ENCODE data around the gene CAMKMT.

CAMKMT gene

DNA sequence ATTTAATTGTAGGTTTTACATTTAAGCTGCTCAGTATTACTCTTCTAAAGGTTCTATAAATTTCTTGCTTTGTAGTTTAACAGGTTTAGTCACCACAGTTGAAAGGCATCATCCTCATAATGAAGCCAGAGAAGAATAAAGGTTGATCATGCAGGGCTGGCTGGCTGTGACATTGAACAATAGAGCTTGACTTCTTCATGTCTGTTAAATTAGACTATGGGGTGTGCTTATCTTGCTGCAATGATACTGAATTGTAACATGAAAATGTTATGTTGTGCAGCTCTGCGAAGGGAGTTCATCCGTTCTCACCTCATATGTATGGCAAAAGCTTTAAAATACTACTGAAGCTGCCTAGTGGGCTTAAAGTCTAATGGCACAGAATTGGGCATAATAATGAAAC is 81.8 kb downstream of the CAMKMT start:
- no peak for TF ChIP-seq EZH2 (IDR thresholded peaks at IDR 0.05; ENCODE audit: borderline replicate concordance, low read length)
- no peak for TF ChIP-seq CTCF (IDR thresholded peaks at IDR 0.05; ENCODE audit: low read length)
- no peak overlapping the region for H3K4me2 ChIP-seq (ENCODE audit: low read length)

GRCh38 chr2:44444881-44445280 is 83.1 kb downstream of the CAMKMT start:
- H3K4me3 ChIP-seq (ENCODE audit: low read depth, low read length, poor library complexity, severe bottlenecking), result no peak overlapping the region
- no peak for TF ChIP-seq EZH2 (IDR thresholded peaks at IDR 0.05; ENCODE audit: borderline replicate concordance, low read length)
- TF ChIP-seq CTCF (IDR thresholded peaks at IDR 0.05; ENCODE audit: low read length), result no peak
- no peaks in the 10 kb centered on the region for H3K9me3 ChIP-seq (ENCODE audit: low read length)
- H3K4me1 ChIP-seq (ENCODE audit: insufficient read depth, low read length, severe bottlenecking), result no peaks in the 10 kb centered on the region
- H4K20me1 ChIP-seq (ENCODE audit: insufficient read depth, low read length), result no peaks in the 10 kb centered on the region
- no peaks in the 10 kb centered on the region for H3K79me2 ChIP-seq (ENCODE audit: insufficient read depth, low read length)
- no peak overlapping the region for H2AFZ ChIP-seq (ENCODE audit: low read length)
- no peaks in the 10 kb centered on the region for H3K9me2 ChIP-seq (ENCODE audit: low read depth, low read length)
- no peak overlapping the region for H3K4me2 ChIP-seq (ENCODE audit: low read length)
- H3K27ac ChIP-seq (ENCODE audit: low read depth, low read length, poor library complexity, severe bottlenecking), result no peak overlapping the region
- H3F3A ChIP-seq (ENCODE audit: insufficient read depth, low read length), result no peaks in the 10 kb centered on the region
- H3K9ac ChIP-seq (ENCODE audit: low read length), result no peak overlapping the region
- H3K27me3 ChIP-seq (ENCODE audit: insufficient read depth, low read length), result no peaks in the 10 kb centered on the region
- no peaks in the 10 kb centered on the region for H3K36me3 ChIP-seq (ENCODE audit: insufficient read depth, low read length)

More for the DNA sequence above, 81.8 kb downstream of the CAMKMT start:
- H3K9me2 ChIP-seq (ENCODE audit: low read depth, low read length), result no peaks in the 10 kb centered on the region
- no peak overlapping the region for H3K27ac ChIP-seq (ENCODE audit: low read depth, low read length, poor library complexity, severe bottlenecking)
- no peaks in the 10 kb centered on the region for H3K9me3 ChIP-seq (ENCODE audit: low read length)
- H3K36me3 ChIP-seq (ENCODE audit: insufficient read depth, low read length), result no peaks in the 10 kb centered on the region
- H3K79me2 ChIP-seq (ENCODE audit: insufficient read depth, low read length), result no peaks in the 10 kb centered on the region
- no peak overlapping the region for H3K4me3 ChIP-seq (ENCODE audit: low read depth, low read length, poor library complexity, severe bottlenecking)
- H2AFZ ChIP-seq (ENCODE audit: low read length), result no peak overlapping the region
- no peaks in the 10 kb centered on the region for H4K20me1 ChIP-seq (ENCODE audit: insufficient read depth, low read length)
- no peak overlapping the region for H3K9ac ChIP-seq (ENCODE audit: low read length)
- H3K4me1 ChIP-seq (ENCODE audit: insufficient read depth, low read length, severe bottlenecking), result no peaks in the 10 kb centered on the region
- no peaks in the 10 kb centered on the region for H3K27me3 ChIP-seq (ENCODE audit: insufficient read depth, low read length)
- no peaks in the 10 kb centered on the region for H3F3A ChIP-seq (ENCODE audit: insufficient read depth, low read length)

DNA sequence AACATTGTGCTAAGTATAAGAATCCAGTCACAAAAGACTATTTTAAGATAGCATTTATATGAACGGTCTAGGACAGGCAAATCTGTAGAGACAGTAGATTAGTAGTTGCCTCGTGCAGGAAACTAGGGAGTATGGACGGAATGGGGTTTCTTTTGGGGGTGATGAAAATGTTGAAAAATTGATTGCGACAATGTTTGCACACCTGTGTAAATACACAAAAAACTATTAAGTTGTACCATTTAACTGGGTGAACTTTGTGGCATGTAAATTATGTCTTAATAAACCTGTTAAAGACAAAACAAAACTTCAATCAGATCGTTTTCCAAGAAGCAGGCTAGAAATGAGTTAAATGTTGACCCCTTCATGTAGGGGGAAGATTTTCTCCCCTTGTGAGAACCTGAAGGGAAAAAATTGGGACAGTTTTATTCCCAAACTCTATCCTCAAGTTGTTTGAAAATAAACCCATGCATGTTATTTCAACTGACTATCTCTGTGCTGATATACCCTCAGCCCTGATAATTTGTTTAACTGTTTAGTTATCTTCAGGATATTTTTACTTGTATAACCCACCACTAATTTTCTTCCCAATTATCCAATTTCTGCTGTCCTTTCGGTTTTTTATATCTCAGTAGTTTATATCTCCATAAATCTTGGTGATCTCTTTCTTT is 87.2 kb downstream of the CAMKMT start:
- Histone ChIP-seq H3K79me2 (ENCODE audit: insufficient read depth, low read length) (no peaks in the 10 kb centered on the region), H3K9me3 (ENCODE audit: low read length) (no peaks in the 10 kb centered on the region), H3K9ac (ENCODE audit: low read length) (no peak overlapping the region), H3K4me1 (ENCODE audit: insufficient read depth, low read length, severe bottlenecking) (no peaks in the 10 kb centered on the region), H3K27ac (ENCODE audit: low read depth, low read length, poor library complexity, severe bottlenecking) (no peak overlapping the region), H3K9me2 (ENCODE audit: low read depth, low read length) (no peaks in the 10 kb centered on the region; the same call in 1 of the 2 replicates), H4K20me1 (ENCODE audit: insufficient read depth, low read length) (no peaks in the 10 kb centered on the region), H3F3A (ENCODE audit: insufficient read depth, low read length) (no peaks in the 10 kb centered on the region), H3K36me3 (ENCODE audit: insufficient read depth, low read length) (no peaks in the 10 kb centered on the region), H3K4me2 (ENCODE audit: low read length) (no peak overlapping the region), H2AFZ (ENCODE audit: low read length) (no peak overlapping the region), H3K27me3 (ENCODE audit: insufficient read depth, low read length) (no peaks in the 10 kb centered on the region), H3K4me3 (ENCODE audit: low read depth, low read length, poor library complexity, severe bottlenecking) (no peak overlapping the region)
- no peak for TF ChIP-seq CTCF (IDR thresholded peaks at IDR 0.05; ENCODE audit: low read length)
- no peak for TF ChIP-seq EZH2 (IDR thresholded peaks at IDR 0.05; ENCODE audit: borderline replicate concordance, low read length)
